Stimulated activated CD4-positive, alpha-beta T cell treated with anti-CD3 and anti-CD28 coated beads, Interleukin-12 subunit alpha, Interleukin-12 subunit beta, amount 100 ng/mL, for 4 hours (primary cell): ENCODE results near the gene DAW1.
"Not testable (repeated sequence)": the region's sequence is repeated elsewhere in the genome, so short reads cannot be mapped to it uniquely, and the experiment has no call there.

Source experiments
- DNase-seq: peaks from one replicate; pipeline ENCODE4 v3.0.0-alpha.2; 2020

Gene DAW1, protein sequence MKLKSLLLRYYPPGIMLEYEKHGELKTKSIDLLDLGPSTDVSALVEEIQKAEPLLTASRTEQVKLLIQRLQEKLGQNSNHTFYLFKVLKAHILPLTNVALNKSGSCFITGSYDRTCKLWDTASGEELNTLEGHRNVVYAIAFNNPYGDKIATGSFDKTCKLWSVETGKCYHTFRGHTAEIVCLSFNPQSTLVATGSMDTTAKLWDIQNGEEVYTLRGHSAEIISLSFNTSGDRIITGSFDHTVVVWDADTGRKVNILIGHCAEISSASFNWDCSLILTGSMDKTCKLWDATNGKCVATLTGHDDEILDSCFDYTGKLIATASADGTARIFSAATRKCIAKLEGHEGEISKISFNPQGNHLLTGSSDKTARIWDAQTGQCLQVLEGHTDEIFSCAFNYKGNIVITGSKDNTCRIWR

DNA sequence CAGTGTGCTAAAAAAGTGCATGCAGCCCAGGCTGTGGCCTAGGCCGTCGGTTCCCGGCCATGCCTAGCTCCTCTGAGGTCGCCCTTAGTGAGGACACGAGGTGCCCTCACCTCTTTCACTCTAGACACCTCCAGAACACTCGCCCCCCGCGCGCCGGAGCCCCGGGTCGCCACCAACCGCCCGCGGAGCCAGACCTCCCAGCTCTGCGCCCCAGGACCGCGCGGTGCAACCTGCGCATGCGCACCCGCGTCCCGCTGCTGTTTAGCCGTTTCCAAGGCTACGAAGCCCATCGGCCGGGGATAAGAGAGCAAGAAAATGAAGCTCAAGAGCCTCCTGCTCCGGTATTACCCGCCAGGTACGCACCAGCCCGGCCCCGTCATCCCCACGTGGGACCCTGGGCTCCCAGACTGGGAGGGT is at the start of gene DAW1:
DAW1 (plus strand) TSS at position 257 of the 417 bp plus-strand sequence; CDS start at position 316, 59 bp downstream.
- peak; percentile 32 for DNase-seq

DNA sequence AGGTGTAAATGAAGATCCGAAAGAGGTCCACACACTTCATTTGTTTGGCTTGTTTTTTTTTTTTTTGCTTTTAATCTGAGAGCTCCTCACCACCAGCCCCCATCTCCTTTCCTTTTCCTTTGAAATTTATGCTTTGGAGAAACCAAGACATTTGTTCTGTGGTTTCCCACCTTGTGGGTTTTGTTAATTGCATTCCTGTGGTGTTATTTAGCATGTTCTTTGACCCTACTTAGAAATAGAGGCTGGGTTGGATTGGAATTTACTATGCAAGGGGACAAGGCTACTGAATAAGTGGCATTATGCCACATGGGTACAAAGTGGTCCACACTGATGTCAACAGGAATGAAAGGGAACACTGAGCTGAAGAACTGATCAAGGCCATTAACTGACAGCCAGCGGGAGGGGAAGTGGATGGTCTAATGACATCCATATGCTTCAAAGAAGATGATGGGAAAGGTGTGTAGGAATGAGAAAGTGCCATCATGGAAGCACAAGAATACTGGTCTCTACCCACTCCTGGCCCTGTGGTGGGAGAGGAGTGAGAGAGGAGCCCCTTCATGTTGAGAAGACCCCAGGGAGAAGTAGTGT is 48.9 kb upstream of the DAW1 start:
- no peak for DNase-seq

DNA sequence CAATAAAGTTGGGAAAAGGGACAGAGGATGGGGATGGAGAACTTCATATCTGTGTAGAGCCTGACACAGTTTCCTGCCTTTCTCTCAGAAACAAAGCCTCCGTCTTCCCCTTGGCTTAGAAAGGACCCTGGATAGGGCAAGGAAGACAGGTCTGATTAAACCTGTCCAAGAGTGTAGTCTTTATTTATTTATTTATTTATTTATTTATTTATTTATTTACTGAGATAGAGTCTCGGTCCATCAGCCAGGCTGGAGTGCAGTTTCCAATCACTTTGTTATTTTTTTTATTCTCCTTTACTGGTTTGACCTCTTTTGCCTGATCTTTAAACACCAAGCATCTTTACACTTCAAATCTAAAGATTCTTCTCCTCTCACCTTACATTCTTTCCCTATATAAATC is 47.5 kb upstream of the DAW1 start:
- DNase-seq: no peak

DNA sequence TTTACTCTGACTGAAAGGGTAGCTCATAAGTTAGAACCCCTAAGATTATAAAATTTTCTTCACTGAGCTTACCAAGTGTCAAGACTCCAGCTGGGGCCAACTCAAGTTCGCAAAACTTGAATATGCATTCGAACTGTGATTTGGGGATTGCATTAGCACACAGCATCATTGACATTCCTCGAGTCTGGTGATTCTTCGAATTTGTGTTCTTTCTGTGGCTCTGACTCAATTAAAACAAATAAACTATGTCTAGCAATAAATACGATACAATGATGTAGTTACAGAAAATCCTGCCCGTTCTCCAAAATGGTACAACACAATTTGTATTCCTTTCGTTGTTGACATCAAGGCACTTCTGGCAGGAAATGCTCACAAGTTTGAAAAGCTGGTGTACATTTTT is 46.7 kb upstream of the DAW1 start:
- no peak for DNase-seq

DNA sequence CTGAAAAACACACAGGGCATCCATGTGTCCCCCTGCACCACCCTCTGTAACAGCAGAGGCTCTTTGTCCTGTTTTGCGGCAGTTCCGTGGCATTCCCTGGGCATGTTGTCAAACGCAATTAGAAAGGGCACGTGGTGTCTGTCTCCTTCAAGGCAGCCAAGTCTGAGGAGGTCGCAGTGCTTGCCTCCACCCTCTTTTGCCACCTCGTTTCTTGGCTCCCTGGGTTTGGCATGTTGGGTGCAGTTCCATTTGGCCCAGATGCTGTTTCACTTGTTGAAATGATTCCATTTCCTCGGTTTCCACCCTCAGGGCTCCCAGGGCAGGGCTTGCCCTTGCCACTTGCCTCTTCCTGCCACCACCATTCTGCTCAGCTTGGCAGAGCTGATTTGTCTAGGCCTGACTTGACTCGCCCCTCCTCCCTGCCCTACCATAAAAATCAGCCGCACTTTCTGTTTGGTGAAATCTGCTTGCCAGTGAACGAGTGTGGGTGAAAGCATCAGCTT is 45.4 kb upstream of the DAW1 start:
- no peak for DNase-seq

DNA sequence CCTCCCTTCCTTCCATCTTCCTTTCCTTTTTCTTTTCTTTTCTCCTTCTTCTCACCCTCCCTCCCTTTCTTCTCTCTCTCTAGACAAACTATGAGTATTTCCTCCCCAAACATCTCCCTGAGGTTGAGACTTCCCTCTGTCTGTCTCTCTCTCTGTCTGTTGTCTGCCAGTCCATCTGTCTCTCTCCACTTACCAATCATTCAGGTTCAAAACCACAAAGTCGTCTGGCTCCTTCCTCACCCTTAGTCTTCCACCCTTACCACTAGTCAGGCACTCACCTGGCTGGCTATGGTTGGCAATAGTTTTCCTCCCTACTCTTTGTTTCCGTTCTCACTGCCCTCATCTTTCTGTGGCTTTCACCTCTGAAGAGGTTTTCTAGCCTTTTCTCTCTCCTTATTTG is 44.9 kb upstream of the DAW1 start:
- DNase-seq: no peak

DNA sequence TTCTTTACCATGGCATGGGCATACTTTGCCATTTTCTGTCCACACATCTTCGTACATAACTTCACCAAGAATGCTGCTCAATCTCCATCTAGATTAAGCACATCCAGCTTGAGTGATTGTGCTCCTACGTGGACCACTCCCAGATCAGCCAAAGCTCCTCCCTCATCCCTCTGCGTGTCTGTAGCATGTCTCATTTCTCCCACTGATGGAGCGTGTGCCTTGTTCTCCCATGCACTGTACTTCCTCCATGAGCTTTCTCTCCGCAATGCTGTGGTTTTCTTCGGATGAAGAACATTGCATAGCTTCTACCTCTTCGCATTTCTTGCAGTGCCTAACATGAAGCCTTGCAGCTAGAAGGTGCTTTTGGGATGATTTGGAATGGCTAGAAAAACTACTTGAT is 44.3 kb upstream of the DAW1 start:
- no peak for DNase-seq

DNA sequence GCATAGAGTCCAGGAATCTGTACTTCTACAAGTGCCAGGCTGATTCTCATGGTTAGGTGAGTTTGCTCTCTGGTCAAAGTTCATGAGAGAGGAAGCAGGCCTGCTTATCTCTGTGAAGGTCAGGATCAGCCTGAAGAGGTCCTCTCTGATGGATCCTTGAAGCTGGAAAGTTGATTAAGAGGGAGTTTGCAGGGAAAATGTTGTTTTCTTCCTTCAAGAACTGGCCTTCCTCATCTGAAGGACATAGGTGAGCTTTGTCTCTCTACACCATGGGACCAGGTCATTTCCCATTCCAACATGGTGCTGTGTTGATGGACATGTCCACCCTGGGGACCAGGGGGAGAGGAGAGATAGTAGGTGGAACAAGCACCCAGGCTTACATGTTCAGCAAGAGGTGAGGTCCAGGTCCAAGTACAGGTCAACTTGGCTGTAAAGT is 42.9 kb upstream of the DAW1 start:
- no peak for DNase-seq

DNA sequence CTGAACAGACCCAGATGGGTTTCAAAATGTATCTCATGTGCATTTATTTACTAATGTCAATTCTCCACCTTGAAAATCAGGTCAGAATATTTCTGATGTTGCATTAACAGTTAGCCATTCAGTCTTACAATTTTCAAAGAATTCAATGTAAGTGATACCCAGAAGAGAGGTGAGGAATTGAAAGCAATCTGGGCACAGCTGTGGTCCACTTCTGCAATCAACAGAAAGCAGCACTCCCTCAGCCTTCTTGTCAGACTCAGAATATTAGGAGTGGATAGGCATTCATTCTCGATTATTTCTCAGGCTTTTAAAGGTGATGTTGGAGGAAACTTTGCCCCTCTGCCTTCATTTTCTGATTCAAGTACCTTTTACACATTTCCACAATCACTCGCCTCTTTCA is 42.1 kb upstream of the DAW1 start:
- DNase-seq: no peak

DNA sequence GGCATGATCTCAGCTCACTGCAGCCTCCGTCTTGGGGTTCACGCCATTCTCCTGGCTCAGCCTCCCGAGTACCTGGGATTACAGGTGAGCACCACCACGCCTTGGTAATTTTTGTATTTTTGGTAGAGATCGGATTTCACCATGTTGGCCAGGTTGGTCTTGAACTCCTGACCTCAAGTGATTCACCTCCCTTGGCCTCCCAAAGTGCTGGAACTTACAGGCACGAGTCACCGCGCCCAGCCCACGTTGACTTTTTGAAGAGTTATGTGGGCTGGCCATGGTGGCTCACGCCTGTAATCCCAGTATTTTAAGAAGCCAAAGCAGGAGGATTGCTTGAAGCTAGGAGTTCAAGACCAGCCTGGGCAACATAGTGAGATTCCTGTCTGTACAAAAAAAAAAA is 37.0 kb upstream of the DAW1 start:
- DNase-seq: no peak

DNA sequence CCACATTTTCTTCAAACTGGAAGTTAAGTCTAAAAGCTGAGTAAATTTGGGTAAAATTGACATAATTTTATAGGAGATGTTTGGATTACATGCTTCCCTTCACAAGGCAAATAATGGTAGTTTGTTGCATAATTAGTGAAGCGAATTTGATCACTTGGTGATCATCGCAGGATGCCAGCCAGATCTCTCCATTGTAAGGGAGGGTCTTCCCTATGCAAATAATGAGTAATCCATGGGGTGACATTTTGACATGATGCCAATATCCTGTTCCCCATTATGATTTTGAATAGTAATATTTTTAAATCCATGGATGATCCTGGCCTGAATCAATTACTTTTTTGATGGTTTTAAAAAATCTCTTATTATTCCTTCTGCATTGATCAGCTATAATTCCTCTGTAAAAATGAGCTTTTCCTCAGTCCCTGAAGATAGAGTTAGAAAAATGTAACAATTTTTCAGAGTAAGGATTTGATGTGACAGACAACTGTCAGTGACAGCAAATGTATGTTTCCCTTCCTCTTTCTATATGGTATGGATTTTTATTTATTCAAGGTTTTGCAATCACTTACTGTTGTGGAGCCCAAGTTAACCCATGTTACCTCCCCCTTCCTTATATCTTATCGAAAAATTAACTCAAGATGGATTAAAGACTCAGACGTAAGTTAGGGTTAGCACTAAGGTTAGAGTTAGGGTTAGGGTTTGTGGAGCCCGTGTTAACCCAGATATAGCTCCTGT is 36.3 kb upstream of the DAW1 start:
- DNase-seq: no peak

DNA sequence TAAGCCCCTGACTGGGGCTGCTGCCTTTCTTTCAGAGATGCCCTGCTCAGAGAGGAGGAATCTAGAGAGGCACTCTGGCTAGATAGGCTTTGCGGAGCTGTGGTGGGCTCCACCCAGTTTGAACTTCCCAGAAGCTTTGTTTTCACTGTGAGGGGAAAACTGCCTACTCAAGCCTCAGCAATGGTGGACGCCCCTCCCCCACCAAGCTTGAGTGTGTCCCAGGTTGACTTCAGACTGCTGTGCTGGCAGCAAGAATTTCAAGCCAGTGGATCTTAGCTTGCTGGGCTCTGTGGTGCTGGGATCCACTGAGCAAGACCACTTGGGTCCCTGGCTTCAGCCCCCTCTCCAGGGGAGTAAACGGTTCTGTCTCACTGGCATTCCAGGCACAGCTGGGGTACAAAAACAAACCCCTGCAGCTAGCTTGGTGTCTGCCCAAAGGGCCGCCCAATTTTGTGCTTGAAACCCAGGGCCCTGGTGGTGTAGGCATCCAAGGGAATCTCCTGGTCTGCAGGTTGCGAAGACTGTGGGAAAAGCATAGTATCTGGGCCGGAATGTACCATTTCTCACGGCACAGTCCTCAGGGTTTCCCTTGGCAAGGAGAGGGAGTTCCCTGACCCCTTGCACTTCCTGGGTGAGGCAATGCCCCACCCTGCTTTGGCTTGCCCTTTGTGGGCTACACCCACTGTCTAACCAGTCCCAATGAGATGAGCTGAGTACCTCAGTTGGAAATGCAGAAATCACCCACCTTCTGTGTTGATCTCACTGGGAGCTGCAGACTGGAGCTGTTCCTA is 31.9 kb upstream of the DAW1 start:
- DNase-seq: not testable (repeated sequence)

DNA sequence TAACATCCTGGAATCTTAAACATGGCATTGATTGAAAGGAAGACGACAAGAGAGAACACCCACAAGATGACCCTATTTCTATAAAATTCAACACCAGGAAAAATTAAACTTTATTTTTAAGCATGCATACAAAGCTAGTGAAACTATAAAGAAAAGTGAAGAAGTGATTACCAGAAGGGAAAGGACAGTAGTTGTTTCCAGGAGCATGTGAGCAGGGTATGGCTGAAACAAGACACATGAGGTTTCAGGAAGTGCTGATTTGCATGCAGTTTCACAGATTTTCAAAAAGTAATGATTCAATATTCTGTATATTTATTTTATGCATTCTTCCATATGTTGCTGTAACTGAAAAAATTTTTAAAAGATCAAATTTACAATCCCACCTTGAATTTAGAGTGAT is 24.6 kb upstream of the DAW1 start:
- DNase-seq: no peak

DNA sequence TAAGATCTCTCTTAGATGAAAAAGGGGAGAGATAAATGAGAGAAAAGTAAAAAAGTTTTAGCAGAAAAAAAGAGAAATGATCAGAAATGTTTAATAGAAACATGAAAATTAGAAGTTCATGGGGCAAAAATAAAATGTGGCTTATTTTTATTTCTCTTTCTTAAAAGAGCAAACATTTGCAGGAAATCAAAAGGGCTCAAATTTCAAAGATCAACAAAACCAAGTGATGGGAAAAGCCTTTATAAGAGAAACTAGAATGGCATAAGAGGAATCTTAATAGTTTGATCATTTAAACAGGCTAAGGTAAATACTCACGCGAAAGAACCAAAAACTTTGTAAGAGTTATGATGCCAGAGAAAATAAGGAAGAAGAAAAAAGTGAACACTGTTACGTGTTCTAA is 23.3 kb upstream of the DAW1 start:
- DNase-seq: no peak

DNA sequence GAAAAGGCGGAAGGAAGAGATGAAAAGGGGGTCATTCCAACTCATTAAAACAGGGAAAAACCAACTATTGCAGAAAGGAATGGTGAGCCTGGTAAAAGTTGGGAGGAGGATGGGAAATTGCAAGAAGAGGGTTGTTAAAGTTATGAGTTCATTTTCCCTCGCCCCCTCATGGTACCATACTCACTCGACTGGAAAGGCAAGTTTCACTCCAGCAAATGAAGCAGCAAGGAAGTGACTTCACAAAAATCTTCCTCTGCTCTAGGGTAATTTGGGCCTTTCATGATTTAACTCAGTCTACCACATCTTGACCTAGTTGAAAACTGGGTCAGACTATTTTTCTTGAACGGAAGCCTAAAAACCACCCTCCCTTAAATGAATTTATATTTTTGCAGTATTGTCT is 22.8 kb upstream of the DAW1 start:
- no peak for DNase-seq

DNA sequence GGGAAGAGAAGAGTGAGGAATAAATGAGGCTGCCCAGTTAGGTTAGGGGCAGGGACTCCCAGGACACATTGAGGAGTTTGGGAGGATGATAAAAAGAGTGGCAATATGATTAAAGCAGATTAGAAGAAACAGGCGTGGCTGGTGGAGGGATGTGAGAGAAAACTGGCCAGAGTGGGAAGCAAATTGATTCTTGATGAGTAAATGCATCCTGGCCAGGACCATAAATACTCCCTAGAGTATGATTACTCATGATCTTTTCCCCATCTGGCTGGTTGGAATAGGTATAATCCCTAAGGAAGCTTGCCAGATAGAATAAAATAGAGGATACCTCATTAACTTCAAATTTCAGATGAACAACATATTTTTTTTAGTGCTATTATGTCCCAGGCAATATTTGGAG is 21.5 kb upstream of the DAW1 start:
- DNase-seq: no peak

DNA sequence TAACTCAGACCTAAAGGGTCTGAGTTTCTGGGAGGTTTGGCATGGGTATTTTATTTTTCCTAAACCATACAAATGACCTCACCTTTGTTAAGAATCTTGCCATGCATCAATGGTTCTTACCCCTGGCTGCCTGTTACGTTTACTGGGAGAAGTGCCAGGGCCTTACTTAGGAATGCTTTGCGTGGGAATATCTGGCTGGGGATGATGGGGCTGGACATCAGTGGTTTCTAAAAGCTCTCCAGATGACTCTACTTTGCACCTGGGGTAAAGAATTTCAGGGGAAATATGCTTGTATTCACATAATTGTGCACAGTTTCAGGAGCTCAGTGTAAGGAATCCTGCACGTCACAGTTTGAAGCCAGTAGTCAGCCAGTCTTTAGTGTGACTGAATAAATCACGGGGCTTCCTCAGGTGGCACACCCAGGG is 18.2 kb upstream of the DAW1 start:
- DNase-seq: no peak

DNA sequence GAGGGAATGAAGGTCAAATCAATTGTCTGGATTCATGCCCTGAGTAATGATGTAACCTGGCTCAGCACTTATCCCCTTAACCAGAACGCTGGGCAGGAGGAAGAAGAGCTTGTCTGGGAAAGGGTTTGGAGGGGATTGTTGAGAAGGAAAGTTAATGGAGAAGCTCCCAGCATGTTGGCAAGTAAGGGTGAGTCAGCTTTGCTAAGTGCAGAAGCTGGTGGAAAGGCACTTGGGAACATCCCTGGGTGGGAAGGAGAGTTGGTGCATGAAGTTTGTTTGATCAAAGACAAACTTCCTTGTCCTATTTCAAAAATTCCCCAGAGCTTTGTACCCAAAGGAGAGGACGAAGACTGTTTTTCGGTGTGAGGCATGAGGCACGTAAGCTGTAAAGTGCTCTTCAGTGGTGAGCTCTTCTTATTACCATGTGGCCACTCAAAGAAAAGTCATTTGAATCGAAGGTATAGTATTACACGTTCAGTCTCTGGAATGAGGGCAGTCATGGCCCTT is 17.6 kb upstream of the DAW1 start:
- DNase-seq: no peak

DNA sequence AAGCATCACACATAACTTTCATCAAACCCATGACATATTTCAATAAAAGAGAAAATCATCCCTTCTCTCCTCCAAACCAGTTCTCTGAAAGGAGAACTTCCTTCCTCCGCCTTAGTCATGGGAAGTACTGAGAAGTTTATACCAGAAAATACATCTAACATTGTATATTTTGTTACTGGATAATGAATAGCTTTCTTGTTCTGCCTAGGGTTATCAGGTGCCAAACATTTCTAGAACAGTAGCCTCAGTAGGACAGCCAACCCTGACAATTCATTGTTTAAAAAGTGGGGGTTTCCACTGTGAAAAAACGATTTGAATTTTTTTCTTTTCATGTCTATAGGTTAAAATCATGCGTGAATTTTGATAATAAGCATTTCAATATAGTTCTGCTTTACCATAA is 16.0 kb upstream of the DAW1 start:
- no peak for DNase-seq

DNA sequence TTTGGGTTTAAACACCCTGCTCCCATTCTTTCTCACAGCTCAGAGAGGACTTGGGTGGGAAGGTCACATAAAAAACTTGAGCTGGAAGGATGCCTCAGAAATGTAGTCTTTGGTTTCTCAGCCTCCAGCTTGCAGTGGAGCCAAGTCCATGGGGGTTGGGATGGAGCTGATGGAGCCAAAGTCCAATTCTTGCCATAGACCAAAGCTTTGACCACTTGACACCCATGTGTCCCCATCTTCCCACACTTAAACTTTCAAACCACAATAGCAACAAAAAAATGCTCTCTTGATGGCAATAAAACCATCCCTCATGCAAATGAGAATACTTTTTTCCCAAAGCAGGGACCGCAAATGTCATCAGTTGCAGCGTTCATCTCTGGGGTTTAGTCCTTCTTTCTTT is 14.7 kb upstream of the DAW1 start:
- no peak for DNase-seq

DNA sequence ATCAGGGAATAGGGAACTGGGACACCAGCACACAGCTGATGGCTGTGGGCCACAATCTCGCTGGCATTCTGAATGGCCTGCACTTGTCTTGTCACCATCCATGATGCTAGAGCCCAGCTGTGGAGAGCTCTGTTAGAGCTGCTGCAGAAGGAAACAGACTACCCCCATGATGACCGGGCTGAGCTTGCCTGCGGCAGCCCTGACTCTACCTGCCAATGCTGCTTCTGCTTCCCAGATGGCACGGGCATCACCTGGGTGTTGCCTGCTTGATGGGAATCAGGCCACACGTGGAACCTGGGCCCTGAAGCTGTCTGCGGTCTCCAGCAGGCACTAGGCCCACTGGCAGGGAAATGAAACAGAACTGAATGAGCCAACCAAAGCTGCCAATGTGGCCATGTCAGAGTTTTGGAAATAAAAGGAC is 11.2 kb upstream of the DAW1 start:
- no peak for DNase-seq

DNA sequence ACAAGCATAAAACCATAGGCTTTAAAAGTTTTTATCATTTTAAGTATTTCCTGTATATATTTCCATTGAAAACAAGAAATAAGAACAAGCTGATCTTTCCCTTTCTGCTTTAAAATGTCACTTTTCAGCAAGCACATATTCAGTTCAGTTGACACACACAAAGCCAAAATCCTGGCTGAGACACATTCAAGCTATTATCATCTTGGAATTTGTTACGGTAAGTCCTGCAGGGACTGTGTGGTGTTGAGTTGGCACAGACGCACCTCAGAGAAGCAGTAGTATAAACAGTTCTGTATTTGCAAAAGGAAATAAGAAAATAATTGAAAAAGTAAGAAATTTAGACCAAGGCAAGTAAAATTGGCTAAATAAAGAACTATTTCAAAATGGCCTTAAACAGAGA is 10.4 kb upstream of the DAW1 start:
- no peak for DNase-seq
